ENCODE results near the gene FHOD3. TPM values are rescaled to one million over a fixed set of nuclear protein-coding genes. Genes with fewer than 3 reads are reported as not detected.

FHOD3 gene
- total RNA-seq, 2 donors from 2014 or later: not detected

GRCh38 chr18:36427369-36427768 lies 129.9 kb downstream of the FHOD3 start:
- no peak for ATAC-seq
- no peak for DNase-seq (ENCODE audit: low spot score in 2 of 2)
- Mint-ChIP-seq H3K36me3 (no peaks in the 10 kb centered on the region), H3K9me3 (no peaks in the 10 kb centered on the region), H3K27ac (no peak overlapping the region)

- Mint-ChIP-seq H3K9me3 (no peaks in the 10 kb centered on the region), H3K27ac (no peak overlapping the region), H3K36me3 (no peaks in the 10 kb centered on the region)
- no peak for ATAC-seq
- DNase-seq (ENCODE audit: low spot score in 2 of 2): no peak
Measured at GRCh38 chr18:36427831-36428230, 130.3 kb downstream of the FHOD3 start.

- Mint-ChIP-seq H3K36me3 (no peaks in the 10 kb centered on the region), H3K27ac (no peak overlapping the region), H3K9me3 (no peaks in the 10 kb centered on the region)
- no peak for ATAC-seq
- DNase-seq (ENCODE audit: low spot score in 2 of 2): no peak
Measured at GRCh38 chr18:36428431-36429029, 131.0 kb downstream of the FHOD3 start.

DNA sequence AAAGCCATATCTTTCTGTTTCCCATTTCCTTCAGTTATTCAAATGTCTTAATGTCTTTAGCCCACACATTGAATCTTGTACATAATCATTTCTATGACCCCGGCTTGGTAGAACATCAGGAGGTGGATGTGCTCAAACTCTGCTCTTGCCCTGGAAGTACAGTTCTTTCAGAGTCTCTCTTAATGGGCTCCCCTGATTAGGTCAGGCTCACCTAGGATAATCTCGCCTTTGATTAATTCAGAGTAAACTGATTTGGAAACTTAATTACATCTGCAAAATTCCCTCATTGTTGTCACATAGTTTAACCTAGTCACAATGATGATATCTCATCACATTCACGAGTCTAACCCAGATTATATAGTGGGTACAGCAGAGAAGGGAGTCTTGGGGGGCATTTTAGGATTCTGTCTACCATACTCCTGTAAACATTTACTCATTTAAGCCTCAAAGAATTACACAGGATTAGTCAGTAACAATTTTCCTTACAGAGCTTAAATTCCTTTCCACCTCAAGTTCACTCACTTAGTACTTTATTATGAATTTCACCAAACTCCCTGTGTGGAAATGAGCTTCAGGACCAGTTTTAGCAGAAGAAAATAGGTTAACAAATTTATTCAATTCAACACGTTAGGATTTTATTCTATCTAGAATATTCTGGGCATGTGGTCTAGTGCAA lies 135.5 kb downstream of the FHOD3 start:
- no peaks in the 10 kb centered on the region for H3K9me3 Mint-ChIP-seq
- DNase-seq (ENCODE audit: low spot score in 2 of 2) (no peak), ATAC-seq (no peak)
- no peak overlapping the region for H3K27ac Mint-ChIP-seq
- H3K36me3 Mint-ChIP-seq: no peaks in the 10 kb centered on the region

DNA sequence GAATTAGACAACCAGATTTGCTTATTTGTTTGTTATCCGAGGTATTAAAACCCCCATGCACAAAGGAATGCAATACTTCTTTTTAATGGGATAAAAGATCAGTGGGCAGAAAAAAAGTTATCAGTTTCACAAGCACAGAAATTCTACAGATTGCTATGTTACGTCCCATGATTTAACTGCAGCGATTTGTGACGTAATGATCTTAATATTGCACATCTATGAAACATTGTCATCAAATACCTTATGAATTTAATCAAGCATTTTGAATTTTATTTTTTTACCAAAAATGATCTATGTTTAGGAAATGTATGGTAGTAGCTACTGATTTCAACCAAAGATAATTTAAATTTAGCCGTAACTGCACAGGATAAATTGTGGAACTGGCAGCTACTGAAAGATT lies 138.9 kb downstream of the FHOD3 start:
- H3K9me3 Mint-ChIP-seq: no peaks in the 10 kb centered on the region
- no peak for ATAC-seq
- no peaks in the 10 kb centered on the region for H3K36me3 Mint-ChIP-seq

DNA sequence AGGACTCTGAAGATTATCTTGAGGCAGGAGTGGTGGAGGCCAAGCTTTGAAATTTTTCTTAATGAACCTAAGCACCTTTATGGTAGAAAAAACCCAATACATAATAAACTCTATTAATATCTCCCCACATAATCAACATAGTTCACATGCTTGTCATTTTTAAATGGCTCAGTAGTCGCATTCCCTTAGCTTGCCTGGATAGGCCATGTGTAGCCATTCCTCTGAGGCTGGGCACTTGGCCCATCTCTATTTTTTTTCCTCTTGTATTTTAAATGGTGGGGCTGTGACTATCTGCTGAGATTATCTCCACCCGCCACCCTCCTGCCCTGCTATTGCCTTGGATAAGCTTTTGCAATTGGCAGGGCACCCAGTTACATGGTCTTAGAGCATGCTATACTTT lies 143.1 kb downstream of the FHOD3 start:
- no peaks in the 10 kb centered on the region for H3K9me3 Mint-ChIP-seq
- H3K36me3 Mint-ChIP-seq: no peaks in the 10 kb centered on the region
- no peak overlapping the region for H3K27ac Mint-ChIP-seq
- DNase-seq (ENCODE audit: low spot score in 2 of 2) (no peak), ATAC-seq (no peak)

More for the DNA sequence above, 138.9 kb downstream of the FHOD3 start:
- no peak overlapping the region for H3K27ac Mint-ChIP-seq
- no peak for DNase-seq (ENCODE audit: low spot score in 2 of 2)

DNA sequence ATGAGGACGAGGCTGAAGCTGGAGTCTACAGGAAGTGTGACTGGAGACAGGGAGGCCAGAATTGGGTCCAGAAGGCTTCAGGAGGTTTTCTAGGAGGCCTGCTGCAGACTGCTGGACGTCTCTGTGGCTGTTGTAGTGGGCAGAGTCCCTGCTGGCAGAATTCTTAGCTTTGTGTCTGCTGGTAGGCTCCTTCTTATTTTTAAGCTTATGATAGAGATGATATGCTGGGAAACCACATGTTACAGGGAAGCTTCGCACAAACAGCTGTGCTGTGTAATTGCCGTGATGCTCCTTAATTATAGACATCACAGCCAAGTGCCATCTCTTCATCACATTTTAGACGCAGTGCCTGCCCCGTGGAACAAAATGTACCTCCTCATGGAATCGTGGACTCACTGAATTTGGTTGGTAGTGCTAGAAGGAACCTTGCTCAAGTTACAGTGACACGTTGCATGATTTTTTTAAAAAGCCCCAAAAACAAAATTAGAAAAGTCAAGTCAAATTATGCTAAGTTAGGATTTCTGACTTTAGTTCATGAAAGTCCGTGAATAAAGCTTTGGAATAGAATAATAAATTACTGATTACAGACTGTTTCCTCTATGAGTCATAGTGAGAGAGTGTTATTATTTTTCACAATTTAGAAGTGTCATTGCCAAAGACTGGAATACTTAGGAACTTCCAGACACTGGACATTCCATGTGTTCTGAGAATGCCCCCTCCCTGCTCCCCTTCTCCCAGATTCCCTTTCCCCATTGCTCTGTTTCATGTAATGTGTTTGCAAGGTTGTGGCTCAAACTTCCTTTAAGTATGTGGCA lies 144.1 kb downstream of the FHOD3 start:
- H3K9me3 Mint-ChIP-seq: no peaks in the 10 kb centered on the region
- no peak for ATAC-seq
- no peaks in the 10 kb centered on the region for H3K36me3 Mint-ChIP-seq

DNA sequence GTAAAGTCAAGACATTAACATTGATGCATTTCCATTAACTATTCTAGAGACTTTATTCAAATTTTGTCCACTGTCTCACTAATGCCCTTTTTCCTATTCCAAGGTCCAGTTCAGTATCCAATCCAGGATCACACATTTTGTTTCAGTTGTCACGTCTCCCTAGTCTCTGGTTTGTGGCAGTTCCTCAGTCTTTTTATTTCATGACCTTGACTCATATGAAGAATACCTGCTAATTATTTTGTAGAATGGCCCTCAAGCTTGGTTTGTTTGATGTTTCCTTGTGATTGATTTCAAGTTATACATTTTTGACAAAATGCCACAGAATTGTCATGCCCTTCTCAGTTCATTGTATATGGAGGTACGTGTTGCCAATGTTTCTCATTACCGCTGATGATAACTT lies 145.2 kb downstream of the FHOD3 start:
- no peaks in the 10 kb centered on the region for H3K9me3 Mint-ChIP-seq
- ATAC-seq: no peak
- H3K36me3 Mint-ChIP-seq: no peaks in the 10 kb centered on the region

More for the DNA sequence above, 144.1 kb downstream of the FHOD3 start:
- H3K27ac Mint-ChIP-seq: no peak overlapping the region
- no peak for DNase-seq (ENCODE audit: low spot score in 2 of 2)

DNA sequence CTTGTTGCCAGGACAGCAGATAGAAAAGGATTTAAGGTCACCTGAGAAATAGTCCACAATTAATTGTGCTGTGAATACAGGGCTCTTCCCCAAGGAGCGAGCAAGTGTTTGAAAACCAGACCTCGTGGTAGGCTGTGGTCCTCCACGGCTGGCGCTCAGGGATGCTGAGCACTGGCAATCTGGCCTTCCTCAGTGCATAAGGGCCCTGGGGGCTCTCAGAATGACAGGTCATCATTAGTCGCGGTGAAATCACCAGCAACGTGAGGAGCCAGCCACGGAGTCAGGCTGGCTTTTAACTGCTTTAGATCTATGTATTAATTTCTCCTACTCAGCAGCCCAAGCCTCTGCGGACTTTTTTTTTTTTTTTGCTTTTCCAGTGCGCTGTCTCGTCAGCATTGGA lies 148.5 kb downstream of the FHOD3 start:
- no peak overlapping the region for H3K27ac Mint-ChIP-seq
- H3K36me3 Mint-ChIP-seq: no peaks in the 10 kb centered on the region
- ATAC-seq: no peak
- no peaks in the 10 kb centered on the region for H3K9me3 Mint-ChIP-seq
- DNase-seq (ENCODE audit: low spot score in 2 of 2): no peak

More for the DNA sequence above, 145.2 kb downstream of the FHOD3 start:
- DNase-seq (ENCODE audit: low spot score in 2 of 2): no peak
- H3K27ac Mint-ChIP-seq: no peak overlapping the region

- Mint-ChIP-seq H3K27ac (no peak overlapping the region), H3K9me3 (no peaks in the 10 kb centered on the region), H3K36me3 (no peaks in the 10 kb centered on the region)
- DNase-seq (ENCODE audit: low spot score in 2 of 2) (no peak), ATAC-seq (no peak)
Measured at GRCh38 chr18:36448384-36449290, 151.1 kb downstream of the FHOD3 start.

DNA sequence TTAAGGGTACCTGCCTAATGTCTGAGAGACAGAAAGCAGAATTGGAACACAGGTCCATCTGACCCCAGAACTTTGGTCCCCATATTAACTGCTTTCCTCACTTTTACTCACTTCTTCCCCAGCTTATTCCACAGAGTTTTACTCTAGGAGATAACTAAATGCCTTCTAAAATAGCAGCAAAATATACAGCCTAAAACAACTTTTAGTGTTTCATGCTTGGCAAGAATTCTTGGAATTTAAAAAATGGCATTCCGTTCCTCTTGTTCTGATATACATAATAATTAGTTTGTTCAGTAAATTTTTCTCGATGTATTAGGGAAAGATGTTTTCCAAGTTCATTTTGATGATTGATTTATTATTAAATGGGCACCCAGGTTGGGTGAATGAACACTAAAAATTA lies 151.9 kb downstream of the FHOD3 start:
- no peaks in the 10 kb centered on the region for H3K36me3 Mint-ChIP-seq
- H3K27ac Mint-ChIP-seq: no peak overlapping the region
- ATAC-seq (no peak), DNase-seq (ENCODE audit: low spot score in 2 of 2) (no peak)
- no peaks in the 10 kb centered on the region for H3K9me3 Mint-ChIP-seq

DNA sequence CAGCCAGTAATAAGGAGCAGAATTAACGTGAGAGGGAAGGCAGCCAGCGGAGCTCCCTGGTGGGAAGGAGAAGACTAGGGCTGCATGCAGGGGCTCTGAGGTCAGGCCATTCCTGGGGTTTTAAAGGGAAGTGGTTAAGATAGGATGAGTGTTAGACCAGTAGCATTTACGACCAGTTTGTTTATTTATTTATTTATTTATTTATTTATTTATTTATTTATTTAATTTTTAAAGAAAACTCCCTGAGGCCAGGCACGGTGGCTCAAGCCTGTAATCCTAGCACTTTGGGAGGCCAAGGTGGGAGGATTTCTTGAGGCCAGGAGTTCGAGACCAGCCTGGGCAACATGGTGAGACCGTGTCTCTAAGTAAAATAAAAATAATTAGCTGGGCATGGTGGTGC lies 152.8 kb downstream of the FHOD3 start:
- ATAC-seq (no peak), DNase-seq (ENCODE audit: low spot score in 2 of 2) (no peak)
- Mint-ChIP-seq H3K9me3 (no peaks in the 10 kb centered on the region), H3K36me3 (no peaks in the 10 kb centered on the region), H3K27ac (no peak overlapping the region)

GRCh38 chr18:36451454-36452251 lies 154.1 kb downstream of the FHOD3 start:
- ATAC-seq (no peak), DNase-seq (ENCODE audit: low spot score in 2 of 2) (no peak)
- Mint-ChIP-seq H3K36me3 (no peaks in the 10 kb centered on the region), H3K27ac (no peak overlapping the region), H3K9me3 (no peaks in the 10 kb centered on the region)

- H3K36me3 Mint-ChIP-seq: no peaks in the 10 kb centered on the region
- no peak for DNase-seq (ENCODE audit: low spot score in 2 of 2)
- no peak for ATAC-seq
- H3K27ac Mint-ChIP-seq: no peak overlapping the region
- no peaks in the 10 kb centered on the region for H3K9me3 Mint-ChIP-seq
Measured at GRCh38 chr18:36454245-36454644, 156.7 kb downstream of the FHOD3 start.

DNA sequence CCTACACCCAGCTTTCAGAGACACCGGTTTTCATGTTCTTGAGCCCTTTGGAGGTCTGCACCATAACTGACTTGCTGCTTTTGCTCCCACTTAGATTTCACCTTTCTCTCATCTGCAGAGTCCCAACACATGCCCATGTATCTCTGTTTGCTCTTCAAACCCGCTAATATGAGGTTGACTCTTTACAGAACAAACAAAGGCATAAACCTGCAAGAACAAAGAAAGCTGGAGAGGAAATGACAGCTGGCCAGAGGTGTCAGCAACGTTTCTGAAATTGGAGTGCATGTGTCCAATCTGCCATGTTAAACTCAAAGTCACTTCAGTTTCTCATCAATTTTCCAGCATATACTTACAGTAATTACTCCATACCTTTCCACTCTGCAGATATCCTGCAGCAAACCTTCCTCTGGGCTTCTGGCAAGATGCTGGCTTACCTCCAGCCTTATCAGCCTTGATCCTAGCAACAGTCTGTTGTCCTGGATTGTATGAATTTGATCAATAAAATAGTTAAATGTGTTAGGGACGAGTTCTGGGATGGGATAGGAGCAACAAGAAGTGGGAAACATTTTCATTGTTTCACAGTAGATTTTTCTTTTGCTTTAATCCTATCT lies 157.4 kb downstream of the FHOD3 start:
- no peak overlapping the region for H3K27ac Mint-ChIP-seq
- ATAC-seq (no peak), DNase-seq (ENCODE audit: low spot score in 2 of 2) (no peak)
- H3K36me3 Mint-ChIP-seq: no peaks in the 10 kb centered on the region
- no peaks in the 10 kb centered on the region for H3K9me3 Mint-ChIP-seq

DNA sequence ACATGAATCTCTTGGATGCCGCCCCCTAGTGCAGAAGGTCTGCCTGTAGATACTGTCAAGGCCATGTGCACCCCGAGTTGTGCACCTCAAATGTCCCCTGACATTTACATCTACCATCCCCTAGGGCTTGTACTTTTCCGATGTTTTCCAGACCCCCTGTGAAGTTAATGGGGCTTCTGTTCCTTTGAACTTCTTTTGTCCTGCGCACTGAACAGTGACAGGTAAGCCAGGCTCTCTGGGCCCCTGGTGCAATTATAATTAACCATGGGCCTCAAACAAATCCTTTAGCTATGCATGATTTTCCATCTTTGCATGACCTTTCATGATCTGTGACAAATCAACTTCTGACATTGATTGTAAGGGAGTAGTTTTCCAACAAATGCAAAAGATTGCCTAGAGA lies 158.4 kb downstream of the FHOD3 start:
- H3K9me3 Mint-ChIP-seq: no peaks in the 10 kb centered on the region
- ATAC-seq (no peak), DNase-seq (ENCODE audit: low spot score in 2 of 2) (no peak)

More for the DNA sequence above, 158.4 kb downstream of the FHOD3 start:
- Mint-ChIP-seq H3K36me3 (no peaks in the 10 kb centered on the region), H3K27ac (no peak overlapping the region)
